HG02852 (cell line): ENCODE data around the gene HSD17B8.

ENCODE experiments used
- ATAC-seq: cut with Tn5 transposase; IDR thresholded peaks from one replicate; pipeline ENCODE4 v1.9.1; 2021; ENCODE audit warnings: mild to moderate bottlenecking, moderate library complexity; ENCODE audit not compliant: unreplicated experiment

Gene HSD17B8

DNA sequence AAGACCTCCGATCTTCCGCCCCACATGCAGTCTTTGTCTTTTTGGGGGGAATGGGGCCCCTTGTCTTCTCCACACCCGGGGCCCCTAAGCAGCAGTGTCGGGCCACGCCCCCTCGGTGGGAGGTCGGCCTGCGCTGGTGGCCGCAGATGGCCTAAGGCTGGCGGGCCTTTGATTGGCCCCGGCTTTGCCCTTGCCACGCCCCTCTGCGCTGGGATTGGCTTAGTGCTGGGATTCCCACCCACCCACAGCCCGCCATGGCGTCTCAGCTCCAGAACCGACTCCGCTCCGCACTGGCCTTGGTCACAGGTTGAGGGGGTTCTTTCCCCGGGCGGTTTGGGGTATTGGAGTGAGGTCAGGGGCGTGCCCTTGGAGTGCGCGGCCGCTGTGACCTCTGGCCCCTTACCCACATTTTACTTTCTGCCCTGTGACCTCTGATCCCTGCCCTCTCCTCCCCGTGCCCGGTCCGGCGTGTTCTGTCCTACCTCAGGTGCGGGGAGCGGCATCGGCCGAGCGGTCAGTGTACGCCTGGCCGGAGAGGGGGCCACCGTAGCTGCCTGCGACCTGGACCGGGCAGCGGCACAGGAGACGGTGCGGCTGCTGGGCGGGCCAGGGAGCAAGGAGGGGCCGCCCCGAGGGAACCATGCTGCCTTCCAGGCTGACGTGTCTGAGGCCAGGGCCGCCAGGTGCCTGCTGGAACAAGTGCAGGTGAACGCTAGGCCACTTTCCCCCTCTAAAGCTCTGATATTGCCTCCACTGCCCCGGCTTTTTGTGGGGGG is at the start of gene HSD17B8:
TSS of gene HSD17B8 (plus strand) at position 241 of the 776 bp plus-strand sequence. CDS start at position 255, 14 bp downstream.
- peak; percentile 53 for ATAC-seq

DNA sequence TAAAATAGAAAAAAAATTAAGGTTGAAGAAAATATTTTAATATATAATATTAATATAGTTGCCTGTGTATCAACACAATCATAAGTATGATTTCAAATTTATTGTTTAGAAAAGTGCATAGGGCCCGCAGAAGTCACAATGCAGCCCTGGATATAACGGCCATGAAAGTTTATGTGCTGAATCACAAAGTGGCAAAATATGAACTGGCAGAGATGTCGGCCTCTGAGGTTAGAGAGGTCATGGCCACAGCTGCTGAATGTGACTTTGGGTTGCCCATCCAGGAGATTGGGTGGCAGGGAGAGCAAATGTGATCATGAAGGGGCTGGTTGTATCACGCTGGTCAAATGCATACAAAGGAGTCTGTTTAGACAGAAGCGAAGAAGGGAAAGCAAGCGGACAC is 47.9 kb upstream of the HSD17B8 start:
- ATAC-seq = no peak

DNA sequence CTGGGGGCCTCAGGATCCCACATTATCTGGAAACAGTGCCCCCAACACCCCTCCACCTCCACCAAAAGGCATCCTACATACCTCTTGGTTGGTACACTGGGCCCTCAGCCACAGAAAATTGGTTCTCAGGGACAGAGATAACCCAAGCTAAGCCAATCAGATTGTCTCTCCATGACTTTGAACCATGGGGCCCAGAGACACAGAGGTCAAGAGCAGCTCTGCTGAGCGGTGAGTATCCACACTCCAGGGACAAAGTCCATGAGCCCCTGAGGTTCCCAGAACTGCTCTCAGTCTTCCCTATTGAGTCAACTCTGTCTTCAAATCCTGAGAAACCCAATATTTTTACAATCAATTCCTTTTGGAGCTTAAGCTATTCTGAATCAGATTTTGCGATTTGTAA is 47.5 kb upstream of the HSD17B8 start:
- no peak for ATAC-seq

DNA sequence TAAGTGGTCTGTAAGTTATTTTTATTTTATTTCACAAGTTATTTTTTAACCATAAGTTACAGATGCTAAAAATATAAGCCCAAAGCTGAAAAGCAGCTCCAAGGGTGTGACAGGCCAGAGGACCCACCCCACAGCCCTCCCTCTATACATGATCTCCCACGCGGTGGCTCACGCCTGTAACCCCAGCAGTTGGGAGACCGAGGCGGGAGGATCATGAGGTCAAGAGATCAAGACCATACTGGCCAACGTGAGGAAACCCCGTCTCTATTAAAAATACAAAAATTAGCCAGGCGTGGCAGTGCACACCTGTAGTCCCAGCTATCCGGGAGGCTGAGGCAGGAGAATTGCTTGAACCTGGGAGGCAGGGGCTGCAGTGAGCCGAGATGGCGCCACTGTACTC is 44.4 kb upstream of the HSD17B8 start:
- ATAC-seq = no peak

DNA sequence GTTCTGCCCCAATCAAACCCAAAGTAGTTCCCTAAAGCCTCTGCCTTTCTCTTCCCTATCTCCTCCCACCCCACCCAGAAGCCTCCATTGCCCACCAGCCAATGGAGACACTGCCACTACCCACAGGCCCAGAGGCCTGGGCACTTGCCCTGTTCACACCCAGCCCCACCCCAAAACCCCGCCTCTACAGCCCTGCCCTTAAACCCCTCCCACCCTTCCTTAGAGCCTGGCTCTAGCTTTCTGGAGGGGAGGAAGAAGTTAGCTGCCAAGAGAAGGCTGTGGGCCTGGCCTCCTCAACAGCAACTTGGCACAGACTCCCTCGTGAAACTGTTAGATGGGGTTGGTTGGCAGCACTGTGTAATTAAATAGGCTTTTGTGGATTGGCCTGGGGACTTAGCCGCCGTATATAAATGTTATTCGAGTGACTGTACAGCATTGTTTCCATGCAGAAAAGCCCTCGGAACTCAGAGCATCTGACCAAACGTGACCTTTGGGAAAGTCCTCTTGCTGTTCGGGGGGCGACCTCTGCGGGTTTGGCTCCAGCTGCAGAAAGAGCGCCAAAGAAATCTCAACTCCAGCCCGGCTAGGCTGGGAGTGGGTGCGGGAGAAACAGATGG is 43.6 kb upstream of the HSD17B8 start:
- ATAC-seq = no peak

DNA sequence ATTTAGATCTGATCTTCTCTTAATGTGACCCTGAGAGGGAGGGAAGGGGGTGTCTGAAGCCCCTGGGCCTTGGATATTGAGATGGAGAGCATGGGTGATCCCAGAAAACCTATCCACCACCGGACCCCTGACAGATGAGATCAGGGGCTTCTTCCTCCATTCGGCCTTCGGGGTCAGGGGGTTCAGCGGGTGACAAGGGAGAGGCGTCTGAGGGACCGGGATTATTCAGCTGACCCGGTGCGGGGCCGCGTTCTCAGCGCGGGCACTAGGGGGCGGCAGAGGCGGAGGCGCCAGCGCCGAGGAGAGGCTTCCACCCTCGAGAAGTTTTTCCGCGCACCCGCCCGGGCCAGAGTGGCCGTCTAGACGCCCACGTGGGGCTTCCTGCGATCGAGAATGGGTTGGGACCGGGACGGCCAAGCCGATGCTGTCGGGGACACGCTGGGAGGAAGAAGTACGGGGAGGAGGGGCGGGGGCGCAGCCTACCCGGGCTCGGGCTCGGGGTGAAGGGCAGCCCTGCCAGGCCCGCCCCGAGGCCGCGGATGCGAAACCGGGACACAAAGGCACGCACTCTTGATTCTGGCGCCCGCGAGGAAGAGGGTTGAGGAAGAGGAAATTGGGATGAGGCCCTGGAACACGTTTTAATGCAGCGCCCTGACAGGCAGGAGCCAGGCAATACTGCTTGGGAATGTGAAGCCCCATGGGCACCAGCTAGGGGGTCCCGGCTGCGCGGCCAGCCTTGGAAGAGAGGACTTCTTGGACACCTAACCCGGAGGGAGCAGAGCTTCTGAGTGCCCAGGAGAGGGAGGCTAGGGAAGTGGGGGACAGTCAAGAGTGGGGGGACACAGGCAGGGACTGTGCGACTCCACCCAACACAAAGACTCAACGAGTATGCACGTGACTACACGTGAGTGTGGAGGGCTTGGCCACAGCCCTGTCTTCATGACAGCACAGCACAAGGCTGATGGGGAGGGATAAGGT is 42.8 kb upstream of the HSD17B8 start:
- no peak for ATAC-seq

DNA sequence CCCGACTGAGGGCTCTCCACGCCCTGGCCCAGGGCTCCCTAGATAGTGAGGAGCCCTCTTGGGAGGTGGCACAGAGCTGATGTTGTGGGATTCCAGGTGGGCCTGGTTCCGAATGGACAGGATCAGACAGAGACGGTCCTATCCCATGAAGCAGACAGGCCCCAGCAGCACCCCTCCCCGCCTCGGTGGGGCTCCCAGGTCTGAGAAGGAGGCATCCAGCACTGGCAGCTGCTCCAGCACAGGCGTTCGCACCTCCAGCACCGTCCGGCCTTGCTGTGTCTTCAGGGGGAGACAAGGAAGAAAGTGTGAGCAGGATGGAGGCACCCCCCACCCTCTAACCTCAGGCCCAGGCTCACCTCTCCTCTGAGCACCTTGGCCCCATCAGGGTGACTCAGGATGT is 40.9 kb upstream of the HSD17B8 start:
- no peak for ATAC-seq

DNA sequence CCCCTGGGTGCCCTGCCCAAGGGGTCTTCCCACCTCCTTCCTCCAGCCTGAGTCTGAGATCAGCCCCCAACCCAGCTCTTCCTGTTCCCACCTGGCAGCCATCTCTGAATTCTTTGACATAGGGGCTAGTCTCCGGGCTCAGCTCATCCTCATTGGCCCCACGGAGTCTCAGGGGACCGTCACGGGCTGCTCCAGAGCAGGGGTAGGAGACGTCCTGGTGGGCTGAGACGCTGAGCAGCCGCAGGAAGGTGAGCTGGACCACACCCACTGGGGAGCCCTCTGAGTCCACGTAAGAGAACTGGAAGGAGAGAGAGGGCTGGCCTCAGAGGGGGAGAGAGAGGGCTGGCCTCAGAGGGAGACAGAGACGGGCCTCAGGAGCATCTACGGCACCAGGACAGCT is 40.3 kb upstream of the HSD17B8 start:
- ATAC-seq = no peak

DNA sequence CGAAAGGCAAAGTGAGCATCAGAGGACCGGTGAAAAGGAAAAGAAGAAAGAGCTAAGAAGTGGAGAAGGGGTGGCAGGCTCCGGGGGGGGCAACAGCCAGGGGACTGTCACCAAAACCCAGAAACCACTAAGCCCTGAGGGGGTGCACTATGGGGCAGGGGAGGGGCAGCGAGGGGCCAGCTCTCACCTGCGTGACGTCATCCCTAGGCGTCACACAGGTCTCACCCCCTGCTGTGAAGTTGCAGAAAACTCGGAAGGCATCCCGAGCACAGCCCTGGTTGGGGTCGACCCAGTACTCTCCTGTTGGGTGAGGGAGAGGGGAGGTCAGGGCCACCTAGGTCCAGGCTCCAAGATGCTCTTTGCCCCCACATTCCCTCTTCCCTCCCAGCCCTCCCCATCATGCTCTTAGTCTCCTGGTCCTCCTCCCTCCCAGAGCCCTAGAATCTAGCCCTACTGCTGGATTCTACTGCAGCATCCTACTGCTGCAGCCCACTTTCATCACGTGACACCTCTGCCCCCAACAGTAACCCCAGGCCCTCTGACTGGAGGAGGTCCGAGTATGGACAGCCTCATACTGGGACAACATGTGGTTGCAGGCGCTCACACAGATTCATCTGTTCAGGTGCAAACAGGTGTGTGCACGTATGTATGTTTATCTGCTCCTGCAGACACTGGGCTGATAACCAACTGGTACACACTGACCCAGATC is 39.6 kb upstream of the HSD17B8 start:
- ATAC-seq = no peak

DNA sequence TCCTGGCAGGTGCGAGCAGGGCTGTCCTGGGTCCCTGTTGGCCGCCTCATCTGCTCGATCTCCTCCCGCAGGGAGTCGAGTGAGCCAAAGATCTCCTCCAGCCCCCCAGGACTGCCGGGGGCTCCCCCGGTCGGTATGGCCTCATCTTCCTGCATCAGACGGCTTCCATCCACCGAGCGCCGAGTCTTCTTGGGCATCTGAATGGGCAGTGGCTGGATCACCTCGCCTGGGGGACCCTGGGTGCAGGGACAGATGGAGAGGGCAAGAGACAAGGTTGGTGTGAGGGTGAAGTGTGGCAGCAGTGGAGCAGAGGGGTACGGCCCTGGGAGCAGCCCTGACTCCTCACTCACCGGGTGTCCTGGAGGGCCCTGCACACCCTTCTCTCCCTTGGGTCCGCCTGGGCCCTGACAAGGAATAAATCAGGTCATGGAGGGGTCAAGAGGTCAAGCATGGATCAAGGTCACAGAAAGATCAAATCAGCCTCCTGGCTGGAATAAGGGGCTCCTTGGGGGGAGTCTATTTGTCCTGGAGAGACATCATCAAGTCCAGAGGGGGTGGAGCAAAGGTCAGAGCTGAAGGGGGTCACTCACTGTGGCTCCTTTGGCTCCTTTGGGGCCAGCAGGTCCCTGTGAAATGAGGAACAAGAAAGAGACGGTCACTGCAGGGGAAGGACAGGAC is 38.7 kb upstream of the HSD17B8 start:
- ATAC-seq = no peak

DNA sequence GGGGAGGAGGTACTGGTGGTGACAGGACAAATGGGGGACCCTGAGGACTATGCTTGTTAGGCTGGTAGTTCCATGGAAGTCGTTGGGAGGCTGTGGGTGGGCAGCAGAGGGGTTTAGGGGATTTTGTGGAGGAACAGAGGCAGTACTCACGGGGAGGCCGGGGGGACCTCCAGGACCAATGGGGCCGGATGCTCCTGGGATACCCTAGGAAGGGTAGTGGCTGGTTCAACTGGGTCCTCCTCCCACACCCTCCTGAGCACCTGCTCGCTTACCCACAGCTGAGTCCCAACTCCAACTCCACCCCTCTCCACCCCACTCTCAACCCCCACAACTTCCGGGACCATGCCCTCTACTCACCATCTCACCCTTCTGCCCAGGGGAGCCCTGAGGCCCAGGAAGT is 38.1 kb upstream of the HSD17B8 start:
- no peak for ATAC-seq

DNA sequence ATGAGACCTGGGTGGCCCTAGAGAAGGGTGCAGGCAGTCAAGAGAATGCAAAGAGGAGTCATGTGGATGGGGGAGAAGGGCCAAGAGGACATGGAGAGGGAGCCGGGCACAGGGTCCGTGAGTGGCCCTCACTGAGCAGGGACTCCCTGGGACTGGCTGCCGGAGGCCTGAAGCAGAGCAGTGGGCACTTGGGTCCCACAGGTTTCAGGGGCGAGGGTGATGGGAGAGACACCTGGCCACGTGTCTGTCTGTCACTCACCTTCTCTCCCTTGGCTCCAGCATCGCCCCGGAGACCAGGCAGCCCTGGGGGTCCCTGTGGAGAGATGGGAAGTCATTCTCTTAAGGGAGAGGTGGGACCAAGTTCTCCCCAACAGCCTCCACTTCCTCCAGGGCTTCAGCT is 37.6 kb upstream of the HSD17B8 start:
- ATAC-seq = no peak

DNA sequence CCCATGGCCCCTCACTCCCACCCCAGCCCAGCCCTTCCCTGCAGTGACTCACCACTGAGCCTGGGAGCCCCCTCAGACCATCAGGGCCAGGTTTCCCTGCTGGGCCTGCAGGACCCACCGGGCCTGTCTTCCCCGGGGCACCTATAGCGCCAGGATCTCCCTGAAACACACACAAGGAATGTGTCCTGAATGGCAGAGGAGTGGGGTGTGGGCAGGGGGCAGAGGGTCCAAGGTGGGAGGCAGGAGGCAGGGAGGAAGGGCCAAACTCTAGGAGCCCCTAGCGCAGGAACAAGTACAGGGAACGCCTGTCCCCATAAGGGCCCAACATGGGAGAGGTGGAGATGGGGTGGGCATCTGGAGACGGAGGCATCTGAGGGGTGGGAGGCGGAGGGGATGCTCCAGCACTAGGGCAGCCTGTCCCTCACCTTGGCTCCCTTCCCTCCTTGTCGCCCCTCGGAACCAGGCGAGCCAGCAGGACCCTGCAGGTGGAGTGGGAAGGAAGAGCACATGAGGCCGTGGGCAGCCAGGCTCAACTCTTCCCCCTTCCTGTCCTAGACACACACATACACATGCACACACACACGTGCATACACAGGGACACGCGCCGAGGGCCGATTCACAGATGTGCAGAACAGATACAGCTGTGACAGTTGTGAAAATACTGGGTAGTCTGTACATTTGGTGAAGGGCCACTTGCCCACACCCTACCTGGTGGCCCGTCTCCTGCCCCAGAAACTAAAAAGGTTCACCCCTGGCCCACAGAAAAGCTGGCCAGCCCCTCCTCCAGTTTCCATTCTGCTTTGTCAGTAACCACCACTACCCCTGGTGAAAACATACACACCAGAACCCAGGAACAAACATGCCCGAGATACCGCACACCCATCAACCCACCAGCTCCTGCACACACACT is 36.8 kb upstream of the HSD17B8 start:
- no peak for ATAC-seq

DNA sequence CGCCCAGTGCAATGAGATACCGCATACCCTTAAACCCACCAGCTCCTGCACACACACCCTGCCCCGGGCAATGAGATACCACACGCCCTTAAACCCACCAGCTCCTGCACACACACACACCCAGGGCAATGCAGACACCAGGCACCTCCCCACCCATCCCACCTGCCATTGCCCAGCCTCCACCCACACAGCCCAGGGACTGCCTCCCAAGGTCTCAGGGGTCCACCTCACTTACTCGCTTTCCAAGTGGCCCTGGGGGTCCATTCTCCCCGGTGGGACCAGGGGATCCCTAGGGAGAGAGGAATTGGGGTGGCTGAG is 36.2 kb upstream of the HSD17B8 start:
- ATAC-seq = no peak

DNA sequence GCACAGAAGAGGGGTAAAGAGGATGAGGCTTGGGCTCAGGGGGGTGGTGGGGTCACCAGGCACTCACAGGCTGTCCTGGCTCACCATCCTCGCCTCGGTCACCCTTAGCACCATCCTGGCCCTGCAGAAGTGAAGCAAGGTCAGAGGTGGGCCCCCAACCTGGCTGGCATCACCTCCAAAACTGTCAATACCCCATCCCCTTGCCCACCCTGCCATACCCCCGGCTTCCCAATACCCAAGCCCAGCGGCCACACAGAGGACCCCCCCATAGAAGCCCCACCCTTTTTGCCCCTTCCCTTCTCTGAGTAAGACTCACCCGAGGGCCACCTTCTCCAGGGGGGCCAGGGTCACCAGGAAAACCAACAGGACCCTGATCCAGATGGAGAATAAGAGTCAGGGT is 35.8 kb upstream of the HSD17B8 start:
- ATAC-seq = no peak

DNA sequence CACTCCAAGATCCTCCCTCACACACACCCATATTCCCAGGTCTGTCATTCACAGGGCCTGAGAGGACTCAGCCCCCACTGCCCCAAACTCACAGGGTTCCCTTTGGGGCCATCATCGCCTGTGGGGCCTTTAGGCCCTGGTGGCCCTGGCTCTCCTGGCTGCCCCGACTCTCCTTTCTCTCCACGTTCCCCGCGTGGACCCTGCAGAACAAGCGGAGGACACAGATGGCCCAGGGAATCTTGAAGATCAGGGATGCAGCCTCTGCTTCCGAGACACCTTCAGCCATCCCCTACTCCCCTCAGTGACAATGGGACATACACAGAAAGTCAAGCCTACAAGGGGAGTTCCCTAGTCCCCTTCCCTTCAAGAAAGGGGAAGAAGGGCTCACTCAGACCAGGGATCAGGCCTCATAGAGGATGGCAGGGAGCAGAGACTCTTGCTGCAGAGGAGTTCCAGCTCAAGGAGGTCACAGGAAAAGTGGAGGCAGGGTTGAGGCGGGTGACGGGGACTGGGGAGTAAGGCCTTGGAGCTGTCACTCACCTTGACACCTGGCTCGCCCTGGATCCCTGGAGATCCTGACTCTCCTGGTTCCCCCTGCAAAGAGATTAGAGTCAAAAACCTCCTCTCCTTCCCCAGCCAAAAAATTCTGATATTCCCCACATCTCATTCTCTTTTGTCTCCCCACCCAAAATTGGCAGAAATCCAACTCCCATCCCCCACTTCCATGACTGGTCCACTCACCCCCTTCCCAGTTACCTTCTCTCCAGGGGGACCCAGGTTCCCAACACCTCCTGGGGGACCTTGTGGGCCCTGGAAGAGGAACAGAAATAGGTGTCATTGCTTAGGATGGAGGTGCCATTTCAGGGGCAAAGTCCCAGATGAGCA is 34.9 kb upstream of the HSD17B8 start:
- no peak for ATAC-seq

DNA sequence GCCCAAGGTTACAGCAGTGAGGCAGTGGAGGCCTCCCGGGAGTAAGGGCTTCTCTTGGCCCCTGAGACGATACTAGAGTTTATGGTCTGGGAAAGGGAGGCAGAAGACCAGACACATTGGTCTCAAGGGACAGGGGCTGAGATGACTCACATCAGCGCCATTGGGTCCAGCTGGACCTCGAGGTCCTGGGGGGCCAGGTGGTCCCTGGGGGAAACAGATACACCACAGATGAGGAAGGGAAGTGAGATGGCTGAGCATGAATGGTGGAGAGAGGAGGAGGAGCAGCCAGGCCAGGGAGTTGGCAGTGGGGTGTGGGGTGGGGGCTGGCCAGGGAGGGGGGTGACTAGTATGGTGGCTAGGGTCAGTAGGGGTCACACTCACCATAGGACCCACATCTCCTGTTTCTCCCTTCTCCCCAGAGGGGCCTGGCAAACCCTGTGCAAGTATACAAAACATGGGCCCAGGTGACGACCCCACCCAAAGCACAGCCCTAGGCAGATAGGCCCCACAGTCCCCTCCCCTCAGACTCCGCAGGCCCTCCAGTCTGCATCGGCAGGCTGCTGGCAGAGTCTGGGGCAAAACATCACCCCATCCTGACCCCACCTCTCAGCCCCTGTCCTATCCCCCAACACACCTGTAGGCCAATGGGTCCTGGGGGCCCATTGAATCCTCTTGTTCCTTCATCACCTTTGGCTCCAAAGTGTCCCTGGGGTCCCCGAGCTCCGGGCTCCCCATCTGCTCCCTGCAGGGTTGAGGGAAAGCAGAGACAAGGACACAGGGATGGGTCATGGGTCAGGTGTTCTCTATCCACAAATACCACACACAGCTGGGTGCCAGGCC is 34.1 kb upstream of the HSD17B8 start:
- no peak for ATAC-seq
